Adrenal gland (tissue), 5 donors: Measurements from ENCODE around the gene MAN2C1.

ENCODE experiments used
- CTCF ChIP-seq, 6 experiments: fragments of 450-650 bp in 4 of 6; fragments of 200-600 bp in 2 of 6; sonication (generic) in 1 of 6; IDR thresholded peaks; 1 replicate in 5 of 6; 2 replicates in 1 of 6; pipeline versions ENCODE4 v1.5.1 to v1.8.0; 2016 to 2021; ENCODE audit warnings: antibody characterized with exemption in 6 of 6, mild to moderate bottlenecking in 2 of 6, moderate library complexity in 1 of 6
- POLR2A ChIP-seq, 2 donors: fragments of 450-650 bp; IDR thresholded peaks; one replicate each; pipeline ENCODE4 v1.6.1; 2017; ENCODE audit warnings: antibody characterized with exemption in 2 of 2, mild to moderate bottlenecking in 2 of 2, moderate library complexity in 1 of 2
- donor health status: DM: no; HTN: no; CAD: no.

- no peak for TF ChIP-seq CTCF (IDR thresholded peaks at IDR 0.05)
- TF ChIP-seq POLR2A (IDR thresholded peaks at IDR 0.05) = no peak
Measured at GRCh38 chr15:75362642-75363249, 5.7 kb downstream of the MAN2C1 start.
